ENCODE results near the gene PTTG1IP.

Gene PTTG1IP

DNA sequence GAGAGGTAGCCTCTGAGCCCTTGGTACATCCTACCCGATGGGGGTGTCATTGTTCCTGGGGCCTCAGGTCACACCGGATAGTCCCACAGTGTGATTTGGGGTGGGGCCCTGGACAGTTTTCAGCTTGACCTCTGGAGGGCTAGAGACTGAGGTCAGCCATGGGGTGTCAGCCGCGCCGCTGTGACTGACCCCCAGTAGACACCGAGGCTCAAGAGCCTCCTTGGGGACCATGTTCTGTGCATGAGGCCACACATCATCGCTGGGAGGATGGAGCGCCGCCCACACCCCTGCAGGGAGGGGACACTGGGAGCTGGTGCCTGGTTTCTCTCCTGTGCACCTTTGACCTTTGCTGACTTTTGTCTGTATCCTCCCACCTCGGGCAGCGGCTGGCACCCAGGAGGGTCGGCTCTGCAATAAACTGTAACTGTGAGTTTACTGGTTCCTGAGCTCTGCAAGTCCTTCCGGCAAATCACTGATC is 24.6 kb upstream of the PTTG1IP start:
- DNase-seq (ENCODE audit: extremely low spot score, insufficient read length, low read depth) (no peak), FAIRE-seq (no peak)

DNA sequence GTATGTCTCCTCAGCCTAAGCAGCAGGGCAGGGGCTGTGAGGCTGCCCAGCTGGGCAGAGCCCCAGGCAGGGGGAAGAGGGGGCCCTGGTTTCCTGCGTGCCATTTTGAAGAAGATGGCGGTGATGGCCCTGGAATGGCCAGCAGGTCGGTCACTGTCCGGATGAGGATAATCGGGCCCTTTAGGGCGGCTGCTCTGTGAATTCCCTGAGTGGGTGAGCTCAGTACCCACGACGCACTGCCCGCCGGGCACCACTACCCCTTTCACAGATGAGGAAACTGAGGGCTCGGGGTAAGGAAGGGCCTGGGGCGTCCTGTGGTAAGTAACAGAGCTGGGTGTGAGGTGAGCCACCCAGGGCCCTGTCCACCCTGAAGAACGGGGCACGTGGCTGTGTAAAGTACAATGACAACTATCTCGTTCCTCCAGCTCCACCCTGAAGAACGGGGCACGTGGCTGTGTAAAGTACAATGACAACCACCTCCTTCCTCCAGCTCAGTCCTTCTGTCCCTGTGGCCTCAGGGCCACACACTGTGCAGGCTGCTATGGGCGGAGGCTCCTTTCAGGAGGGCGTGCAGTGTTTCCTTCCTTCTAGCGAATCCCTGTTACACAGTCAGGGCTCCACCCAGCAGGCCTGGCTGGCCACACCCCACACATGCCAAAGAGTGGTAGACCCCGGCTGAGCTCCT is 24.0 kb upstream of the PTTG1IP start:
- DNase-seq (ENCODE audit: extremely low spot score, insufficient read length, low read depth) (no peak), FAIRE-seq (no peak)

DNA sequence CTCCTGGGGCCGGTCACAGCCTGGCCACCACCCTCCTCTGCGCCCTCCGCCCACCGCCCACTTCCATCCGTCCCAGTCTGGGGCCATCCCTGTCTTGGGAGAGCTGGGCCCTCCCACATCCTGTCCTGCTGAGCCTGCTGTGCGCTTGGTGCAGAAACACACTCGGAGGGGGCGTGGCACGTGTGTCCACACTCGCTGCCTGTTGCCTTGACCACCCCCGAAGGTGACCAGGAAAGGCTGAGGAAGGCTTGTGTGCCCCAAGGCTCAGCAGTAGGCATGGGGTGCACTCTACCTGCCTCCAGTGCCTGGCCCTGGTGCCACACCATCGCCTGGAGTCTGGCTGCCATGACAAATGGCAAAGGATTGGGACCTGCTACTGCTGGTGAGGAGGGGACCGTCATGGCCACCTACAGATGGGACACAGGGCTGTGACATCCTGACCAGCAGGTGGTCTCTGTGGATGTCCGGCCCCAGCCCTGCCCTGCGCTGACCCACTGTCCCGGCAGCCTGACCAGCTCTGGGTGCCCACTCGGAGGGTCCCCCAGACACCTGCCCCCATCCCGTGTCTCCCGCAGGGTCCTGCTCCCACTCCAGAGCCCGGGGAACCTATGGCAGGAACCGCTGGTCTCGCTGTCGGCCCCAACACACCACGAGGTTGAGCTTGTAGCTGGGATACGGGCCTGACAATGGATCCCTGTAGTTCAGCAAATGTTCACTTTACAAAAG is 23.2 kb upstream of the PTTG1IP start:
- no peak for DNase-seq (ENCODE audit: extremely low spot score, insufficient read length, low read depth)
- FAIRE-seq, result no peak

DNA sequence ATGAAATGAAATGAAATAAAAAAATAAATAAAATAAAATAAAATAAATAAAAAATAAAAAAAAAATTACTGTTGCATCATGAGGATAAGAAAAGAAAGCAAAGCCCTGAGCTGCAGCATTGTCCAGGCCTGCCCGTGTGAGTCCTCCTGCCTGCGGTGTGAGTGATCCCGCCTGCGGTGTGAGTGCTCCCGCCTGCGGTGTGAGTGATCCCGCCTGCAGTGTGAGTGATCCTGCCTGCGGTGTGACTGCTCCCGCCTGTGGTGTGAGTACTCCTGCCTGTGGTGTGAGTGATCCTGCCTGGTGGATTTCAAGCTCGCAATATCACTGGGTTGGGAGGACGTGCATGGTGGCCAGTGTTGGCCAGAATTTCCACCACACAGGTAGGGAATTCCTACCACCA is 22.4 kb upstream of the PTTG1IP start:
- FAIRE-seq, result no peak
- DNase-seq (ENCODE audit: extremely low spot score, insufficient read length, low read depth), result no peak

DNA sequence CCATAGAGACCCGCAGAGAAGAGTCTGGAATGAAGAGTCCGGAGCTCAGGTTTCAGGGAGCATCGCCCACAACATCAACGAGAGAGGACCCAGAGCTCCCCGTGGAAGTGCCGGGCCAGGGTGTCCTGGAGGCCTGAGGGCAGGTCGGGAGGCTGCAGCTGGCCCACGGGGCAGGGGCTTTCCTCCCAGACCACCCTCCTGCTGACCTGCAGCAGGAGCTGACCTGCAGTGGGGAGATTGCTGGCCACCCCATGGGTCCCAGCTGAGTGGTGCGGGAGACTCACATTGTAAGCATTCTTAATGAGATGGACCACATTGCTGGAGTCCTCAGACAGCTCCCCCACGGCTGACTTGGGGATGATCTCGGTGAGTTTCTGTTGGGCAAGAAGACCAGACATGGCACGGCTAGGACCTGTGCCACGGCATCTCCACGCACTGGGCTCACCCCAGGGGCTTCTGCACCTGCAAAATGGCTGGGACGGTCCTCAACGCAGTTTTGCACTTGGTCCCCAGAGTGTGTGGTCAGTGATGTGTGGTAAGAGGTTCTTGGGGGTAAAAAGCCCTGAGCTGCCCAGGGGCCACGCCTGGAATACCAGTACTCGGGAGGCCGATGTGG is 21.3 kb upstream of the PTTG1IP start:
- FAIRE-seq (no peak), DNase-seq (ENCODE audit: extremely low spot score, insufficient read length, low read depth) (no peak)

DNA sequence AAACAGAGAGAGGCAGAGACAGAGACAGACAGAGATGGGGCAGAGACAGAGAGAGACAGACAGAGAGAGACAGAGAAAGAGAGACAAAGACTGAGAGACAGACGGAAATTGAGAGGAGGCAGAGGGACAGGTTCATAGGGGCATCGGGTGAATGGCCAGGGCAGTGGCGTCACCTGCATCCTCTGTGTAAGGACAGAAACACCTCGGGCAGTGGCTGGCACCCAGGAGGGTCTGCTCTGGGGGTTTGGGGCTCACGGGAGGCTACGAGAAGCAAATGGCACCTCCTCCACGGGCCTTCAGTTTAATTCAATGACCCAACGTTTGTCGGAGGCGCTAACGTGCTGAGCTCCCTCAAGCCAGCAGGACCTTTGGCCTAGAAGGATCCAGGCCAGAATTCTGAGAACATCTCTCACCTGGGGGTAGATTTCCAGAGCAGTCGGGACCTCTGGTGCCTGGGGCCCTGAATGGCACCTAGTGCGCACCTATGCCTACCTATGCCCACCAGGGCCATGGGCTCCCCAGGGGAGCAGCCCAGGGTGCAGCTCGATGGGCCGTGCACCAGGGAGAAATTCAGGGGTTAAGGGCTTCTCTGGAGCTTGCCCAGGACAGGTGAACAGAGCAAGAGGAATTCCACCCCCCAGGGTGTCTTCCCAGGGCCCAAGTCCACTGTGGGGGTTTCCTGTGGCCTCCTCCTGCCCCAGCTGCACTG is 20.6 kb upstream of the PTTG1IP start:
- no peak for FAIRE-seq
- no peak for DNase-seq (ENCODE audit: extremely low spot score, insufficient read length, low read depth)

DNA sequence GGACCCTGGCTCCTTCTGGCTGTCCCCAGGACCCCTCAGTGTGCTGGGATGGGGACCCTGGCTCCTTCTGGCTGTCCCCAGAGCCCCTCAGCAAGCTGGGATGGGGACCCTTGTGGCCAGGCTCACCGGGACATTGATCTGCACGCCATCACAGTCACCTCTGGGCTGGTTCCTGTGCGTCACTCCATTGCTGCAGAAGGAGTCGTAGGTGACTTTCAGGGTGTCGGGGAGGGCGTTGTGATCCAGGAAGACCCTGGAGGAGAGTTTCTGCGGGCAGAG is 19.7 kb upstream of the PTTG1IP start:
- DNase-seq (ENCODE audit: extremely low spot score, insufficient read length, low read depth) (no peak), FAIRE-seq (no peak)

DNA sequence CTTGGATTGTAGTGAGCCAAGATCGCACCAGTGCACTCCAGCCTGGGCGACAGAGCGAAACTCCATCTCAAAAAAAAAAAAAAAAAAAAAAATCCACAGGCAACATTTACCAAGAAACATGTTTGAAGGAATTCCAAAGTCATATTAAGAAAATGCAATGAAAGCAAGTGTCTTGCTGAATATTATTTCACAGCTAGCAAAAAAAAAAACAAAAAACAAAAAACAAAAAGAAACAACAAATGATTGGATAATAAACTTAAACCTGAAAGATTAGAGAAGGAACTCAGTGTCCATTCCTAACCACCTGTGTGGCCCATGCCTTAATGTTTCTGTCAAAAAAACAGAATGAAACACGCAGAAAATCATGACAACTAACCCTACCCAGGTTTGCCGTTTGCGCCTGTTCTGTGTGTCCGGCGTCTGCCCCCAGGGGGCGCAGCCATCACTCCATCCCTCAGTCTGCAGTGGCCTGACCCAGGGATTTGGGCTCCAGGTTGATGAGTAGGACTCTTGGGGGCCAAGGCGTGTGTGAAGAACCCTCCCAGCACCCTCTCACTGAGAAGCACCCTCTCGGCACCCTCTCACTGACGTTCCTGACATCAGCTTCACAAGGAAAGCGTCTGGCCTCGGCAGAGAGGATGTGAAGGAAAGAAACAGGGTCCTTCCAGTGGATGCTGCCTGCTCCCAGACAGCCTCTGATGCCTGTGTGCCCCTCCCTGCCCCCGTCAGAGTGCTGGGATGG is 19.2 kb upstream of the PTTG1IP start:
- DNase-seq (ENCODE audit: extremely low spot score, insufficient read length, low read depth) (peak; percentile 54), FAIRE-seq (peak; percentile 89)

DNA sequence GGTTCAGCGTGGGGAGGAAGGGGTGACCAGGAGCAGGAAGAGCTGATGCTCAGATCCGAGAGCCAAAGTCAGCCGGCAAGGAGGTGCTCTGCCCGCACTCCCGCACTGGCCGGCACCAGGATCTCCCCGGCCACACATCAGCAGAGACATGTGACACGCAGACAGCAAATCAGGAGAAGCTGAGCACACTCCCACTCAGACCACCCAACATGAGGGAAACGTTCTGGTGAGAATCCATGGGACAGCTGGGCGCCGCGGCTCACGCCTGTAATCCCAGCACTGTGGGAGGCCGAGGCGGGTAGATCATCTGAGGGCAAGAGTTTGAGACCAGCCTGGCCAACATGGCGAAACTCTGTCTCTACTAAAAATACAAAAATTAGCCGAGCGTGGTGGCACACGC is 18.6 kb upstream of the PTTG1IP start:
- FAIRE-seq (no peak), DNase-seq (ENCODE audit: extremely low spot score, insufficient read length, low read depth) (no peak)

DNA sequence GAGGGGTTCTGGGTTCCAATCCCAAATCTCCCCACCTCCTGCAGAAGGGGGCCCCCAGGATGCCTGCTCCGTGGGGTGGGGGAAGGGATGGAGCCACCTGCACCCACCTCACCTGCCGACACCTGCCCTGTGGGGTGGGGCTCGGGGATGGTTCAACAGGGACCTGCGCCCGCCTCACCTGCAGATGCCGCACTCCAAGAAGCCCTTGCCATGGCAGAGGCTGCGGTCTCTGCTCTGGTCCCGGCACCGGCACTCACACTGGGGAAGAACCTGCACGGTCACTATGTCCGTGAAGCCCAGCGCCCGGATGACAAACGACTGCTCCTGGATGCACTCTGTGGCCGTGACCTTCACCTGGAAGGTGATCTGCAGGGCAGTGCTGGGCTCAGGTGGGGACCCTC is 18.1 kb upstream of the PTTG1IP start:
- FAIRE-seq (no peak), DNase-seq (ENCODE audit: extremely low spot score, insufficient read length, low read depth) (no peak)

DNA sequence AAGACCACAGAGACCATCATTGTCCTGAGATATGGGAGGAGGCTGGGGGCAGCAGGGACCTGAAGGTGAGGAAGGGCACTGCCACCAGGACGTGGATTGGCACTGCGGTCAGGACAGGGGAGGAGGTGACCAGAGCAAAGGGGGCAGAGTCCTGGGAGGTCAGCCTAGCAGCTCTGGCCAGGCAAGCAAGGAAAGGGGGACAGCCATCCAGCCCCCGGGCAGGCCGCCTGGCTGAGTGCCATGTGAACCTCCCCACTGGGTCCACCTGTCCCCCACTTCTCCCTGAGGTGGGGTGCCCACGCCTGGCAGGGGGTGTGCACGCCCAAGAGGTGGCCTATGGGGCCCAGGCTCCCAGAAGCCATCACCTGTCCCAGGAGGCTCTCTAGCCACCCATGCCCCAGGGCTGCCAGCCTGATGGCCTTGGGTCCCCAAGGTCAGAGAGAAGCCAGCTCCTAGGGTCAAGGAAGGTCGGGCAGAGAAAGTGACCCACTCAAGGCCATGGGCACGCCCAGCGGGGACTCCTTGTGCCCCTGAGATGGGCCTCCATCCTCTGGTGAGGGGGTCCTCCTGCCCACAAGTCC is 17.6 kb upstream of the PTTG1IP start:
- FAIRE-seq, result no peak
- DNase-seq (ENCODE audit: extremely low spot score, insufficient read length, low read depth), result no peak

DNA sequence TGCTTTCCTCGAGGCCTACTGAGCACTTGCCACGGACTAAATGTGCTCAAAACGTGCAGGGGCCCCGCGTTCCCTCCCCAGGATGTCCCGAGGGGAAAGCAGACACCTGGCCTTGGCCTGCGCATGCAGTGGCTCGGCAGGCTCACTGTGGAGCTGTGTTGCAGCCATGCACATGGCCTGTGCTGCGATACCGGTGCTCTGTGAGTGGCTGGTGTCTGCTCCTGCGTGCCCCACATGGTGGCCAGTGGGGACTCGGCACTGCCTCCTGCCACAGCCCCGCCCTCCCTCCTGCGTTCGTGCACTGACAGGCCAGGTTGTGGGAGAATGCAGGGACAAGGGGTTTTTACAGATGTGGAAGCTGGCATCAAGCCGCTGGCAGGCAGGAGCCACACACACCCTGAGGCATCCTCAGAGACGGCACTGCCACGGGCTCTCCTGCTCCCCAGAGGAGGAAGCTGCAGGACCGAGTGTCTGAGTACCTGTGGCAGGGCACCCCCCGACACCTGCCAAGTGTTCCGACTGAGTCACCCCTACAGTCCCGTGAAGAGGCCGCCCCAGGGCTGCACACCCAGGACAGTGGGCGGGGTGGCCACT is 16.9 kb upstream of the PTTG1IP start:
- FAIRE-seq (no peak), DNase-seq (ENCODE audit: extremely low spot score, insufficient read length, low read depth) (no peak)

DNA sequence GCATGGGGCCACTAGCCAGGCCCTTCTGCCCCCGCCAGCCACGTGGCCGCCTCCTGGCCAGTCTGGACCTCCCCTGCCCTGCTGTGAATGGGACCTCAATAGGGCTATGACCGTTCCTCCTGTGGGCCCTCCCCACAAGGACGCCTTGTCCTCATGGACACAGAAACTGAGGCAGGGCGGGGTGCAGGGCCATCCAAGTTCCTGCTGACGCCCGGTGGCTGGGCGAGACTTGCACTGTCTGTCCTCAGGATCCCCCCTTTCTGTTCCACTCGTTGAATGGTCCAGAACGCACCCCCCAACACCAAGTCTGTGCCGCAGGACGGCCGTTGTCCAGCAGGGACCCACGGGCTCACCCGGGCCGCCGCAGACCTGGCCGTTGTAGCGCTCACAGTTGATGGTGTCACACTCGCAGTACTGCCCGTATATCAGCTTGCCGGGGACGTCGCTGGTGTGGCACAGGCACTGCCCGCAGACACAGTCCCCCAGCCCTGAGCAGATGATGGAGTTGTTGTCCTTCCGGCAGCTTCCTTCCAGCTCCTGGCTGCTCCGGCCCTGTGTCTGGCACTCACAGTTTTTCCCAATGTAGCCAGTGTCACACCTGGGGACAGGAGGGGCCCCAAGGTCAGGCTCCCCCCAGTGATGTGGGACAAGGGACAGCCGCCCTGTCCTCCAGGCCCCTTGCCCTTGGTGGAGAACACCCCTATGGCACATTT is 16.3 kb upstream of the PTTG1IP start:
- FAIRE-seq (no peak), DNase-seq (ENCODE audit: extremely low spot score, insufficient read length, low read depth) (no peak)

DNA sequence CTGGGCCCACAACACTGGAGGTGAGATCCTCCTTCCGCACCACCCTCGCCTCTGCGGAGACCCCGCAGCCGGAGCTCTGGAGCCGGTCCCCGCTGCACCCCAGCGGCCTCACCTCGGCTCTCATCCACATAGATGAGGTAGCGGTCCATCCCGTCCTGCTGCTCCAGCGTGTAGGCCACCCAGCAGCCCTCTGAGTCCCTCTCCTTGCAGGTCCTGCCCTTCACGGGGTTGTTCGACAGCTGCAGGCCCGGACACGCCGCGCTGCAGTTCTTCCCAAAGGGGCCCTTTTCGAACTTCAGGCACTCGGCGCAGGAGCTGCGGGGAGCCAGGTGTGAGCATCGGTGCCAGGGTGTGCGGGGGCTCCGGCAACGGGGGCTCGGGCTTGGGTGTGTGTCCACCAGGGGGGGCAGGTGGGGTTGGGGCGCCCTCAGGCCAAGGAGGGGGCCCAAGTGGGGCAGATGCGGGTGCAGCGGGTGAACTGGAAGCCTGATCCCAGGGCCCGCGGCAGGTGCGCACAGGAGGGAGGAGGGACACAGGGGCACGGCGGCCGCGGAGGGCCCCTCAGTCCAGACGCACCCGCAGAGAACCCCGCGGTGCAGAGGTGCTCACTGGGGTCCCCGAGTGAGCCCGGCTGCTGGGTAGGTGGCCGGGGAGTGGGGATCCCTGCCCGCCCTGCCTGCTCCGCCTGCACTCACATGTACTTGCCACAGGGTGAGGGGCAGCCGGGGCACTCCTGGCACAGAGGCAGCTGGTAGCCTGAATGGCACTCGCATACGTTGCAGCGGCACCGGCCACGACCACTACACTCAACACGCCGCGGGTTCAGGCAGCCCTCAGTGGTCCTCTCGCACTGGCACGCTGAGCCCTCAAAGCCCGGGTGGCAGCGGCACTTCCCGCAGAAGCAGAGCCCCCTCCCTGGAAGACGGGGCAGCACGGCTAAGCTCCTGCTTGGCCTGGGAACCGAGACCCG is 15.4 kb upstream of the PTTG1IP start:
- DNase-seq (ENCODE audit: extremely low spot score, insufficient read length, low read depth), result no peak

DNA sequence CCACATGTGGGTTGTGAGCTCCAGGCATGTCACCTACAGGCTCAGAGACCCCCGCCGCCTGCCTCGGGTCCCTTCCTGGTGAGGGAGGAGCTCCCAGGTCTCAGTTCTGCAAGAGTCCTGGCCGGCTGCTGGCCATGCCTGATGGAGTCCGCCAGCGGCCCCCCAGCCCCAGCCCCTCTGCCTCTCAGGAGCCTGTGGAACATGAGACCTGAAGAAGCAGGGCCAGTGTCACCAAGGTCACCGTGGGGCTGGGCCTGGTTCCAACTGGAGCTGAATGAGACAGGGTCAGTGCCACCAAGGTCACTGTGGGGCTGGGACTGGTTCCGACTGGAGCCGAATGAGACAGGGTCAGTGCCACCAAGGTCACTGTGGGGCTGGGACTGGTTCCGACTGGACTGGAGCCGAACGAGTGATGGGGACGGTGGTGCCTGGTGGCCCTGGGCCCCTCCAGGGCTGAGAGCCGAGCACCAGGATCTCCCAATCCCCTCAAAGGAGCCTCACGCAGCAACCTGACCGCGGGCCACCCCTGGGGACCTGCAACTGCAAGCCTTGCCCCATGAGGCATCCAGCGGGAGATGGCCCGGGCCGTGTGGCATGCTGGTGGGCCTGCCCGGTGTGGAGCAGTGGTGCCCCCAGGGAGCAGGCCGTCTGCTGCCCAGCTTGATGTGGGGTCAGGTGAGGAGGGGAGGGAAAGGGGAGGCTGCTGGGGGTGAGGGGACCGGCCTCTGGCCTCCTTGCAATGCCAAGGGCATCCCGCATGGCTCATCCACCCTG is 14.5 kb upstream of the PTTG1IP start:
- no peak for DNase-seq (ENCODE audit: extremely low spot score, insufficient read length, low read depth)
- FAIRE-seq, result no peak

More for the DNA sequence above, 15.4 kb upstream of the PTTG1IP start:
- no peak for FAIRE-seq

DNA sequence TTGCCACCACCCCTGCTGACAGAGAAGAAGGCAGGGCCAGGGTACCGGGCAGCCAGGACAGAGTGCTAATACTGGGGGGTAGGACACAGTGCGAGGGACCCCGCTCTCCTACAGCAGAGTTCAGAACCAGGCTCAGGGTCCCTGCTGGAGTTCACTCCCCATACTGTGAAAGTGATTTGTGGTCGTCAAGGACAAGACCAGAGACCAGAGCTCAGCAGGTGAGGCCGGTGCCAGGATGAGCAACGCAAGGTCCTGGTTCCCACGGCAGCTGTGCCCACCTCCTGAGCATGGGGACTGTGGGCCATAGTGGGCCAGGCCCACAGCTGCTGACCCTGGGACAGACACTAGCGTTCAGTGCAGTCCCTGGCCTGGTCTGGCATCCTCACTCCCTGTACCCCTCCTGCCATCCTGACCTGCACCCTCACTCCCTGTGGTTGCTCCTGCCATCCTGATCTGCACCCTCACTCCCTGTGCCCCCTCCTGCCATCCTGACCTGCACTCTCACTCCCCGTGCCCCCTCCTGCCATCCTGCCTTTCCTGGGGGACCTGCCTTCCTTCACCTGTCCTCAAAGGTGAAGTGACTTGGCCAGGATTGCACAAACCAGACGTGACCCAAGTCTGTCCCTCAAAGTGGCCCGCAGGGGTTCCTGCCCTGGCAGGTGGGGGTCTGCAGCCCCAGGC is 13.8 kb upstream of the PTTG1IP start:
- no peak for FAIRE-seq
- DNase-seq (ENCODE audit: extremely low spot score, insufficient read length, low read depth), result no peak

Measured in GM18507 (cell line).